Endothelial cell of umbilical vein (primary cell): Measurements from ENCODE around the gene POMP.

Experiments used
- EZH2 ChIP-seq: IDR thresholded peaks from 2 replicates; pipeline ENCODE4 v1.6.1; 2012; ENCODE audit warnings: borderline replicate concordance, low read depth, mild to moderate bottlenecking, moderate library complexity, low read length, inconsistent platforms; ENCODE audit not compliant: severe bottlenecking
- FOS ChIP-seq: IDR thresholded peaks from 2 replicates; pipeline ENCODE4 v1.6.1; 2011; ENCODE audit warnings: mild to moderate bottlenecking, low read length, moderate library complexity, borderline replicate concordance; ENCODE audit not compliant: insufficient read depth
- GATA2 ChIP-seq: IDR thresholded peaks from 2 replicates; pipeline ENCODE4 v1.7.0; 2011; ENCODE audit warnings: low read depth, mild to moderate bottlenecking, moderate library complexity, mixed read lengths, low read length; ENCODE audit not compliant: insufficient read length, insufficient read depth
- POLR2A ChIP-seq: IDR thresholded peaks from 2 replicates; pipeline ENCODE4 v1.6.1; 2012; ENCODE audit warnings: low read depth, mild to moderate bottlenecking, control low read depth, low read length
- POLR2AphosphoS5 ChIP-seq: IDR thresholded peaks from 2 replicates; pipeline ENCODE4 v1.6.1; 2012; ENCODE audit warnings: low read depth, mild to moderate bottlenecking, control low read depth, low read length, moderate library complexity; ENCODE audit not compliant: insufficient read depth
- TF ChIP-seq, protein P1 (sequence below), 2 donors: IDR thresholded peaks; 1 replicate in 1 of 2; 2 replicates in 1 of 2; pipeline ENCODE4 v1.5.1; 2011; ENCODE audit warnings: low read length in 2 of 2, mild to moderate bottlenecking in 2 of 2, moderate library complexity in 2 of 2, control low read depth in 1 of 2, inconsistent platforms in 1 of 2, low read depth in 1 of 2; ENCODE audit not compliant: insufficient read depth in 1 of 2; ENCODE audit errors: extremely low read depth in 1 of 2
- TF ChIP-seq, protein P2 (sequence below): IDR thresholded peaks from 2 replicates; pipeline ENCODE4 v1.6.1; 2011; ENCODE audit not compliant: insufficient read depth, insufficient read length

DNA sequence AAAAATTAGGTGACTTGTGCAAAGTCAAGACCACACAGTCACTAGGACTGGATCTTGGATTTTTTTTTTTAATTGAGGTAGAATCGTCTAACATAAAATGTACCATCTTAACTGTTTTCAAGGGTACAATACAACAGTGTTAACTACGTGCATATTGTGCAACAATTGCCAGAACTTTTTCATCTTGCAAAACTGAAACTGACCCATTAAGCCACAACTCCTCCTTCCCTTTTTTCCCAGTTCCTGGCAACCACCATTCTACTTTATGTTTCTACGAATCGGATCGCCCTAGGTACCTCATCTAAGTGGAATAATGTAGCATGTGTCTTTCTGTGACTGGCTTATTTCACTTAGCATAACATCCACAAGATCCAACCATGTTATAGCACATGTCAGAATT lies 37.5 kb upstream of the POMP start:
- TF ChIP-seq, protein P1, sequence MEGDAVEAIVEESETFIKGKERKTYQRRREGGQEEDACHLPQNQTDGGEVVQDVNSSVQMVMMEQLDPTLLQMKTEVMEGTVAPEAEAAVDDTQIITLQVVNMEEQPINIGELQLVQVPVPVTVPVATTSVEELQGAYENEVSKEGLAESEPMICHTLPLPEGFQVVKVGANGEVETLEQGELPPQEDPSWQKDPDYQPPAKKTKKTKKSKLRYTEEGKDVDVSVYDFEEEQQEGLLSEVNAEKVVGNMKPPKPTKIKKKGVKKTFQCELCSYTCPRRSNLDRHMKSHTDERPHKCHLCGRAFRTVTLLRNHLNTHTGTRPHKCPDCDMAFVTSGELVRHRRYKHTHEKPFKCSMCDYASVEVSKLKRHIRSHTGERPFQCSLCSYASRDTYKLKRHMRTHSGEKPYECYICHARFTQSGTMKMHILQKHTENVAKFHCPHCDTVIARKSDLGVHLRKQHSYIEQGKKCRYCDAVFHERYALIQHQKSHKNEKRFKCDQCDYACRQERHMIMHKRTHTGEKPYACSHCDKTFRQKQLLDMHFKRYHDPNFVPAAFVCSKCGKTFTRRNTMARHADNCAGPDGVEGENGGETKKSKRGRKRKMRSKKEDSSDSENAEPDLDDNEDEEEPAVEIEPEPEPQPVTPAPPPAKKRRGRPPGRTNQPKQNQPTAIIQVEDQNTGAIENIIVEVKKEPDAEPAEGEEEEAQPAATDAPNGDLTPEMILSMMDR (IDR thresholded peaks at IDR 0.05; ENCODE audit: extremely low read depth in 1 of 2, insufficient read depth in 1 of 2, low read depth in 1 of 2, low read length in 2 of 2), result no peak
- TF ChIP-seq FOS, result no peak
- TF ChIP-seq POLR2A, result no peak
- TF ChIP-seq EZH2, result no peak
- TF ChIP-seq, protein P2, sequence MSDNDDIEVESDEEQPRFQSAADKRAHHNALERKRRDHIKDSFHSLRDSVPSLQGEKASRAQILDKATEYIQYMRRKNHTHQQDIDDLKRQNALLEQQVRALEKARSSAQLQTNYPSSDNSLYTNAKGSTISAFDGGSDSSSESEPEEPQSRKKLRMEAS, result no peak
- TF ChIP-seq POLR2AphosphoS5, result no peak
- no peak for TF ChIP-seq GATA2
